GM12891 (cell line): ENCODE data around the gene ZDHHC17.

Source experiments
- PAX5 ChIP-seq: IDR thresholded peaks from 2 replicates; pipeline ENCODE4 v1.6.1; 2011; ENCODE audit warnings: low read length, moderate library complexity, mild to moderate bottlenecking; ENCODE audit not compliant: insufficient read depth, severe bottlenecking
- POLR2A ChIP-seq: IDR thresholded peaks from 2 replicates; pipeline ENCODE4 v1.6.1; 2011; ENCODE audit warnings: low read depth, low read length, control low read depth
- POLR2AphosphoS5 ChIP-seq: IDR thresholded peaks from 2 replicates; pipeline ENCODE4 v1.6.1; 2011; ENCODE audit warnings: low read depth, low read length, control low read depth
- SPI1 ChIP-seq: IDR thresholded peaks from 2 replicates; pipeline ENCODE4 v1.6.1; 2011; ENCODE audit warnings: low read depth, low read length, control low read depth
- TAF1 ChIP-seq: IDR thresholded peaks from 2 replicates; pipeline ENCODE4 v1.6.1; 2011; ENCODE audit warnings: low read depth, low read length, control low read depth

- TF ChIP-seq POLR2A, result no peak
- no peak for TF ChIP-seq POLR2AphosphoS5
- no peak for TF ChIP-seq TAF1
- TF ChIP-seq PAX5, result no peak
- TF ChIP-seq SPI1, result no peak
These were observed 50.1 kb downstream of the ZDHHC17 start for GRCh38 chr12:76813972-76814371.
